Left cardiac atrium (tissue), 4 donors: ENCODE data around the gene CDC20B. TPM values are rescaled to one million over a fixed set of nuclear protein-coding genes. Genes with fewer than 3 reads are reported as not detected.
"Not testable (repeated sequence)": the region's sequence is repeated elsewhere in the genome, so short reads cannot be mapped to it uniquely, and the experiment has no call there.

Experiments used
- ATAC-seq, 2 donors: fragments of 200-7000 bp; cut with Tn5 transposase; one replicate each; pipeline ENCODE4 v1.9.1; 2020; ENCODE audit warnings: mild to moderate bottlenecking in 2 of 2, moderate library complexity in 2 of 2
- DNase-seq: peaks from one replicate; pipeline ENCODE4 v3.0.0-alpha.2; 2020
- intact Hi-C, 2 donors: fragments of 100-400 bp; cut with DNase I; formaldehyde crosslinking; loops; one replicate each; pipeline versions ENCODE4 v1.14.1 to v1.15.1; 2022 to 2023
- total RNA-seq, 2 donors: library from RNA; stranded (reverse); fragmentation: NEBNext Ultra II Directional; extraction: Animal tissue kit (Norgen Biotek cat#: 25700); gene quantifications; one replicate each; pipeline ENCODE4 v1.2.1, GENCODE V29; 2021
- donor health status: DM: no; HTN: yes; CAD: no.
- donor health status: DM: no; HTN: yes; CAD: no; lungs with severe emphysema.
- donor health status: DM: yes; HTN: yes; CAD: no.
- donor health status: Dilated cardiomyopathy.

Gene CDC20B
- total RNA-seq, 2 donors from 2014 or later = not detected

- ATAC-seq = no peak
- no peak for DNase-seq
- intact Hi-C loops = no loop called here
These were observed 49.6 kb downstream of the CDC20B start for GRCh38 chr5:55123365-55123764.

DNA sequence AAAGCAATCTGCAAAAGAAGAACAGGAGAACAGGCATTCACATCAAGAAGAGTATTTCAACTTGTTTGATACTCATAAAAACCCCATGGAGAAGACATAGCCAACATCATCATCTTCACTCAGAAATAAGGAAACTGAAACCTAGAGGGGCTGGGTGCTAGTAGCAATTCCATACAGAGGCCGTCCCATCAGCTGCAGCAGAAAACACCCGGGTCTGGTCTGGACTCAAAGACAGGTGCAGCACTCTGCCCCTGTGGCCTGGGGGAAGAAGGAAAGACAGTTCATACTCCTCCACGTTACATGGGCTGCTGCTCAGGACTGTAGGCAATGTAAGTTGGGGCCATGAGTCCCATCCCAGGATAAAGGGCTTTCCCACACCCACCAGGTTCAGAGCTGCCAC is 58.9 kb downstream of the CDC20B start:
- ATAC-seq = no peak
- intact Hi-C loops = no loop called here
- no peak for DNase-seq

DNA sequence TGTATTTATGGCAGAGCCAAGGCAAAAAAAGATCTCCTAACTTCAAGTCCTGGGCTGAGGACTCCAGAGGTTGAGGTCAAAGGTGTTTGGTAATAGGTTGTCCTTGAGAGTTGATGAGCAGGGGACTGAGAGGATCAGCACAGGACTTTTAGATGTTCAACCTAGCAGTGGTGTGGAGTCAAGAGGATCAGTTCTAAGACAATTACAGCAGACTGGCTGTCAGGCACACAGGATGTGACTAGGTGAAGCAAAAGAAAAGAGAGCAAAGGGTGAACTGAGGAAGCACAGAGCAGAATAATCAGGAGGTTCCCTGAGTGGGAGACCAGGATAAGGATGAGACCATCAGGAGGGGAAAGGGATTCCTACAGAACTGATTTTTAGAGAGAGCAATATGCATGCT is 59.6 kb downstream of the CDC20B start:
- DNase-seq (no peak), ATAC-seq (no peak)
- intact Hi-C loops = no loop called here

- intact Hi-C loops = no loop called here
- no peak for ATAC-seq
- DNase-seq = no peak
These were observed 62.8 kb downstream of the CDC20B start for GRCh38 chr5:55110217-55110616.

GRCh38 chr5:55108661-55109060 is 64.3 kb downstream of the CDC20B start:
- intact Hi-C loops = no loop called here
- ATAC-seq = no peak
- DNase-seq = no peak

GRCh38 chr5:55105976-55106375 is 67.0 kb downstream of the CDC20B start:
- ATAC-seq, DNase-seq, intact Hi-C loops: not testable (repeated sequence)

GRCh38 chr5:55104946-55105701 is 67.9 kb downstream of the CDC20B start:
- intact Hi-C loops = no loop called here
- no peak for ATAC-seq

GRCh38 chr5:55104036-55104772 is 68.8 kb downstream of the CDC20B start:
- DNase-seq = no peak
- intact Hi-C loops = no loop called here
- no peak for ATAC-seq

More at GRCh38 chr5:55104946-55105701, 67.9 kb downstream of the CDC20B start:
- DNase-seq = no peak

DNA sequence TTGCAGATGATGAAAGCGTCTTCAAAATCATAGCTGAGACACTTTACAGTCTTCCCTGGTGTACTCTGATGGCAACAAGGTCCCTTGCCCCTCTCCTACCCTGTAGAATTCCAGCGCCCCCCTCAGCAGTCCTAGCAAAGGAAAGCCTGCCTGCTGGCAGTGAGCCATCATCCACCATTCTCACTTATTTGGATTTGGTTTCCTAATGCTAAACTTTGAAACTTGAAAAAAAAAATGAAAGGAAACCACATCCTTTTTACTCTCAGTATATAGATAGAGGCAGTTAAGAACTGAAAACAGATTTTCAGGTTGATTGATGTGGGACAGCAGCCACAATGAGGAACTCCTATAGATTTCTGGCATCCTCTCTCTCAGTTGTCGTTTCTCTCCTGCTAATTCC is 70.6 kb downstream of the CDC20B start, which contains the start of gene GZMA:
Gene GZMA (plus strand): TSS at position 299 of the 400 bp plus-strand sequence. CDS start 37 bp downstream, at position 336.
- no peak for ATAC-seq
- intact Hi-C loops = no loop called here
- no peak for DNase-seq

GRCh38 chr5:55101556-55102276 is 71.3 kb downstream of the CDC20B start:
- intact Hi-C loops = no loop called here
- DNase-seq (no peak), ATAC-seq (peak in 1 of 2 donors; percentile 44)

GRCh38 chr5:55101148-55101547 is 71.8 kb downstream of the CDC20B start:
- ATAC-seq, DNase-seq, intact Hi-C loops: not testable (repeated sequence)

DNA sequence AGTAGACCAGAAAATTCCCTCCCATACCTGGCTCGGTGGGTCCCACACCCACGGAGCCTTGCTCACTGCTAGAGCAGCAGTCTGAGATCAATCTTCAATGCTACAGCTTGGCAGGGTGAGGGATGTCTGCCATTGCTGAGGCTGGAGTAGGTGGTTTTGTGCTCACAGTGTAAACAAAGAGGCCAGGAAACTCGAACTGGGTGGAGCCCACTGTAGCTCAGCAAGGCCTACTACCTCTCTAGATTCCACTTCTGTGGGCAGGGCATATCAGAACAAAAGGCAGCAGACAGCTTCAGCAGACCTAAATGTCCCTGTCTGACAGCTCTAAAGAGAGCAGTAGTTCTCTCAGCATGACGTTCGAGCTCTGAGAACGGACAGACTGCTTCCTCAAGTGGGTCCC is 76.1 kb downstream of the CDC20B start:
- DNase-seq = no peak
- intact Hi-C loops = no loop called here
- no peak for ATAC-seq

- ATAC-seq (peak in 1 of 2 donors; percentile 47), DNase-seq (no peak)
- intact Hi-C loops = no loop called here
These were observed 76.8 kb downstream of the CDC20B start for GRCh38 chr5:55096182-55096581.

DNA sequence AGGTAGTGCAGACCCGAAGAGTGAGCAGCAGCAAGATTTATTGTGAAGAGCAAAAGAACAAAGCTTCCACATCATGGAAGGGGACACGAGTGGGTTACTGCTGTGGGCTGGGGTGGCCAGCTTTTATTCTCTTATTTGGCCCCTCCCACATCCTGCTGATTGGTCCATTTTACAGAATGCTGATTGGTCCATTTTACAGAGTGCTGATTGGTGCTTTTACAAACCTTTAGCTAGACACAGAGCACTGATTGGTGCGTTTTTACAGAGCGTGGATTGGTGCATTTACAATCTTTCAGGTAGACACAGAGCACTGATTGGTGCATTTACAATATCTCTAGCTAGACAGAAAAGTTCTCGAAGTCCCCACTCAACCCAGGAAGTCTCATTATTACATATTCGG is 82.0 kb downstream of the CDC20B start:
- ATAC-seq, DNase-seq, intact Hi-C loops: not testable (repeated sequence)

- ATAC-seq, intact Hi-C loops, DNase-seq: not testable (repeated sequence)
These were observed 83.7 kb downstream of the CDC20B start for GRCh38 chr5:55089301-55089700.

GRCh38 chr5:55081541-55081940 is 91.4 kb downstream of the CDC20B start:
- intact Hi-C loops = no loop called here
- DNase-seq (no peak), ATAC-seq (no peak)

DNA sequence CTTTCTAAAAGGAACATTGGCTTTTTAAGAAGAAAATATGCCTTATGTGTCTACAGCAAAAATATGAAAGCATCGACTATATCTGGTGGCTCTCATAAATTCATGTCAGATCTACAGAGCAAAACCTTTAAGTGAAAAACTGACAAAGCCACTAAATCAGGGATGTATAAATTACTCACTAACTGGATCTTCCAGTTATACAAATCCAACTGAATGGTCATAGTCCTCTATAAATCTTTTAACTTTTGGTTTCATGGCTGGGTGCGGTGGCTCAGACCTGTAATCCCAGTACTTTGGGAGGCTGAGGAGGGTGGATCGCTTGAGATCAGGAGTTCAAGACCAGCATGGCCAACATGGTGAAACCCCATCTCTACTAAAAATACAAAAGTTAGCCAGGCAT is 99.8 kb downstream of the CDC20B start:
- DNase-seq = no peak
- ATAC-seq = no peak
- intact Hi-C loops = no loop called here

DNA sequence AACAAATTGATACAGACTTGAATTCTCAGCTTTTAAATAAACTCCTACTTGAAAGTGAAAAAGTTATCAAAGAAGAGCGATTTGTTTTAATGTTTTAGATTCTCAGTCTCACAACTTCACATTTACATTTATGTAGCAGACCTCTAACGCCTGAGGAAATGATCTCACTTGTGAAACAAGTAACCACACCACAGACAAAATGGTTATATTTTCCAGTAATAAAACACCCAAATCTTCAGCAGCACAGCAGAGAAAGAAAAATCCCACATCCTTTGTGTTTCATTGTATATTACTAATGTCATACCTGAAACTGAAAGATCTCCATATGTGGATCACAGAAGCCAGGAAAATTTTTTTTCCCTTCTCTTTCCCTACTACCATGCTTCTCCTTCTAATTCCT is 100.3 kb downstream of the CDC20B start:
- intact Hi-C loops = no loop called here
- no peak for DNase-seq

GRCh38 chr5:55071413-55071812 is 101.6 kb downstream of the CDC20B start:
- intact Hi-C loops = no loop called here
- no peak for ATAC-seq
- no peak for DNase-seq

More for the DNA sequence above, 100.3 kb downstream of the CDC20B start:
- ATAC-seq = no peak

- intact Hi-C loops = no loop called here
- ATAC-seq = no peak
- no peak for DNase-seq
These were observed 102.0 kb downstream of the CDC20B start for GRCh38 chr5:55070968-55071367.
